ENCODE data around the gene IPO11. TPM values are rescaled to one million over a fixed set of nuclear protein-coding genes. Genes with fewer than 3 reads are reported as not detected.

IPO11 gene
- total RNA-seq, 2 experiments from 2014 or later, result 59.7 to 61.2 TPM

GRCh38 chr5:62385816-62386400, 26.7 kb upstream of the IPO11 start:
- Mint-ChIP-seq H3K27ac (peak overlapping the region; percentile 51), H3K4me3 (no peak overlapping the region), H3K4me1 (ENCODE audit: low read depth) (peaks cover 4% of the 10 kb centered on the region), H3K27me3 (no peaks in the 10 kb centered on the region), H3K9me3 (no peaks in the 10 kb centered on the region), H3K36me3 (ENCODE audit: low read depth) (peaks cover 48% of the 10 kb centered on the region)
- POLR2A ChIA-PET, result interaction anchor here (1.1 to 5.8 kb wide), 2 partner anchors 17 to 22 kb away, joined by 3 to 31 read pairs; partner anchors contain the start of gene DIMT1
- no peak for TF ChIP-seq CTCF (IDR thresholded peaks at IDR 0.05)
- CTCF ChIA-PET, result interaction anchor here (0.8 to 1.5 kb wide), 3 partner anchors 15 to 30 kb away, joined by 3 read pairs; no protein-coding TSS in a partner anchor
- DNase-seq (no peak), ATAC-seq (no peak)
- intact Hi-C loops (cut with micrococcal nuclease), result no loop called here

GRCh38 chr5:62386824-62387223, 25.7 kb upstream of the IPO11 start:
- H3K9me3 Mint-ChIP-seq, result no peaks in the 10 kb centered on the region
- intact Hi-C loops (cut with micrococcal nuclease), result no loop called here
- peaks cover 44% of the 10 kb centered on the region for H3K36me3 Mint-ChIP-seq (ENCODE audit: low read depth)
- H3K4me1 Mint-ChIP-seq (ENCODE audit: low read depth), result peaks cover 6% of the 10 kb centered on the region
- ChIA-PET CTCF (interaction anchor here (0.6 to 1.3 kb wide), 5 partner anchors 15 to 163 kb away, joined by 3 to 5 read pairs (median 3); partner anchors contain the start of gene DIMT1), POLR2A (interaction anchor here (1.5 to 5.8 kb wide), 2 partner anchors 10 to 16 kb away, joined by 6 to 31 read pairs; partner anchors contain the start of gene DIMT1)
- H3K27me3 Mint-ChIP-seq, result no peaks in the 10 kb centered on the region
- ATAC-seq (no peak), DNase-seq (no peak)
- peak overlapping the region; percentile 7 for H3K27ac Mint-ChIP-seq
- TF ChIP-seq CTCF (IDR thresholded peaks at IDR 0.05), result no peak
- no peak overlapping the region for H3K4me3 Mint-ChIP-seq

GRCh38 chr5:62395210-62395950, 17.2 kb upstream of the IPO11 start:
- TF ChIP-seq CTCF (IDR thresholded peaks at IDR 0.05), result no peak
- CTCF ChIA-PET, result interaction anchor here (1.1 kb wide), 1 partner anchor 171 kb away, joined by 4 read pairs; no protein-coding TSS in a partner anchor
- Mint-ChIP-seq H3K9me3 (no peaks in the 10 kb centered on the region), H3K4me1 (ENCODE audit: low read depth) (peaks cover 56% of the 10 kb centered on the region), H3K27me3 (no peaks in the 10 kb centered on the region), H3K4me3 (no peak overlapping the region), H3K36me3 (ENCODE audit: low read depth) (peaks cover 78% of the 10 kb centered on the region), H3K27ac (peak overlapping the region; percentile 88)
- POLR2A ChIA-PET, result interaction anchor here (1.0 to 3.4 kb wide), 6 partner anchors 8 to 87 kb away, joined by 3 to 22 read pairs (median 4); partner anchors contain the start of genes DIMT1 and IPO11
- intact Hi-C loops (cut with micrococcal nuclease), result no loop called here
- peak; percentile 74 for ATAC-seq
- DNase-seq, result peak; percentile 55

- Mint-ChIP-seq H3K27ac (peak within 1 kb of the TSS; percentile 96), H3K36me3 (ENCODE audit: low read depth) (peaks cover 29% of the 10 kb centered on the region), H3K9me3 (no peaks in the 10 kb centered on the region), H3K4me1 (ENCODE audit: low read depth) (peaks cover 27% of the 10 kb centered on the region), H3K4me3 (peak within 1 kb of the TSS; percentile 100), H3K27me3 (no peaks in the 10 kb centered on the region)
- ChIA-PET POLR2A (interaction anchor here (0.9 to 4.8 kb wide), 14 partner anchors 8 to 116 kb away, joined by 3 to 44 read pairs (median 4); partner anchors contain the start of gene IPO11), CTCF (interaction anchor here (0.7 to 3.5 kb wide), 9 partner anchors 9 to 179 kb away, joined by 3 to 17 read pairs (median 3); partner anchors contain the start of gene IPO11)
- no peak for TF ChIP-seq CTCF (IDR thresholded peaks at IDR 0.05)
- peak; percentile 98 for ATAC-seq
- peak; percentile 98 for DNase-seq
- intact Hi-C loops (cut with micrococcal nuclease), result loop anchor here (5.0 kb wide), 1 partner anchor 96 kb away; the partner anchor contains the start of gene KIF2A
Measured at GRCh38 chr5:62403411-62404250, 8.9 kb upstream of the IPO11 start, which contains the start of gene DIMT1. TSS of gene DIMT1 (minus strand) at chr5:62403905. CDS start at chr5:62403772, 133 bp downstream.
